GM23248 (cell line): ENCODE data around the gene KCNJ9. TPM values are rescaled to one million over a fixed set of nuclear protein-coding genes. Genes with fewer than 3 reads are reported as not detected.
"Not testable (repeated sequence)": the region's sequence is repeated elsewhere in the genome, so short reads cannot be mapped to it uniquely, and the experiment has no call there.

Experiments
- DNase-seq: peaks from one replicate; pipeline ENCODE4 v3.0.0-alpha.2; 2015
- H2AFZ ChIP-seq: fragments of 200-600 bp; sonication (generic); 2 replicates; pipeline ENCODE4 v1.6.1; 2016; ENCODE audit warnings: antibody characterized with exemption
- H3F3A ChIP-seq: fragments of 200-600 bp; sonication (generic); 2 replicates; pipeline ENCODE4 v1.6.1; 2016; ENCODE audit warnings: mild to moderate bottlenecking, antibody characterized with exemption, mixed run types; ENCODE audit not compliant: insufficient read depth
- H3K27ac ChIP-seq: fragments of 200-600 bp; sonication (generic); 2 replicates; pipeline ENCODE4 v1.5.1; 2016; ENCODE audit warnings: mild to moderate bottlenecking
- H3K27me3 ChIP-seq: fragments of 200-600 bp; sonication (generic); replicated peaks from 2 replicates; pipeline ENCODE4 v1.6.1; 2016; ENCODE audit warnings: mild to moderate bottlenecking; ENCODE audit not compliant: insufficient read depth
- H3K36me3 ChIP-seq: fragments of 200-600 bp; sonication (generic); 2 replicates; pipeline ENCODE4 v1.6.1; 2016; ENCODE audit warnings: low read depth, mild to moderate bottlenecking
- H3K4me1 ChIP-seq: fragments of 200-600 bp; sonication (generic); 2 replicates; pipeline ENCODE4 v1.6.1; 2016; ENCODE audit warnings: mild to moderate bottlenecking; ENCODE audit not compliant: insufficient read depth
- H3K4me2 ChIP-seq: fragments of 200-600 bp; sonication (generic); one replicate; pipeline ENCODE4 v1.6.1; 2016; ENCODE audit warnings: mild to moderate bottlenecking; ENCODE audit not compliant: unreplicated experiment
- H3K4me3 ChIP-seq: fragments of 200-600 bp; sonication (generic); 2 replicates; pipeline ENCODE4 v1.5.1; 2016; ENCODE audit warnings: mild to moderate bottlenecking
- H3K79me2 ChIP-seq: fragments of 200-600 bp; sonication (generic); 2 replicates; pipeline ENCODE4 v1.6.1; 2016; ENCODE audit warnings: mild to moderate bottlenecking; ENCODE audit not compliant: insufficient read depth
- H3K9ac ChIP-seq: fragments of 200-600 bp; sonication (generic); 2 replicates; pipeline ENCODE4 v1.6.1; 2016; ENCODE audit warnings: mild to moderate bottlenecking
- H3K9me2 ChIP-seq: fragments of 200-600 bp; sonication (generic); 2 replicates; pipeline ENCODE4 v1.6.1; 2016; ENCODE audit warnings: mixed run types, mild to moderate bottlenecking, moderate library complexity; ENCODE audit not compliant: insufficient read depth
- H3K9me3 ChIP-seq: fragments of 200-600 bp; sonication (generic); one replicate; pipeline ENCODE4 v1.6.1; 2017; ENCODE audit warnings: low read depth
- H4K20me1 ChIP-seq: fragments of 200-600 bp; sonication (generic); 2 replicates; pipeline ENCODE4 v1.6.0; 2016; ENCODE audit not compliant: insufficient read depth
- EZH2 ChIP-seq: fragments of 200-600 bp; sonication (generic); IDR thresholded peaks from 2 replicates; pipeline ENCODE4 v1.6.1; 2018; ENCODE audit warnings: antibody characterized with exemption, mild to moderate bottlenecking; ENCODE audit not compliant: insufficient read depth, poor library complexity, severe bottlenecking
- EZH2phosphoT487 ChIP-seq: fragments of 200-600 bp; sonication (generic); IDR thresholded peaks from 2 replicates; pipeline ENCODE4 v1.6.1; 2018; ENCODE audit warnings: antibody characterized with exemption, moderate library complexity, mild to moderate bottlenecking, low read depth; ENCODE audit not compliant: insufficient read depth
- WGBS, 2 experiments: methylation state at CpG; one replicate each; pipeline ENCODE4 v1.1.6; 2015 to 2017; ENCODE audit warnings: low lambda C conversion rate in 2 of 2, low coverage in 1 of 2; ENCODE audit errors: missing lambda C conversion rate in 2 of 2; 5-methylcytosine and 5-hydroxymethylcytosine counted together
- in situ Hi-C: fragments of 300-500 bp; cut with MboI; formaldehyde crosslinking; loops from 2 replicates; pipeline ENCODE4 v1.15.0; 2020
- polyA plus RNA-seq: library from polyadenylated mRNA; unstranded; fragments of >200 nt; fragmentation: Nextera tagmentation; extraction: Ambion mirVana; gene quantifications from 2 replicates; pipeline ENCODE4 v1.2.1, GENCODE V29; 2016
- total RNA-seq: library from RNA; depleted of rRNA; stranded (reverse); fragments of >200 nt; shearing (Covaris generic); gene quantifications from 2 replicates; pipeline ENCODE4 v1.2.3, GENCODE V29; 2014

The KCNJ9 gene
- total and polyA plus RNA-seq, 2 experiments from 2014 or later, result not detected

DNA sequence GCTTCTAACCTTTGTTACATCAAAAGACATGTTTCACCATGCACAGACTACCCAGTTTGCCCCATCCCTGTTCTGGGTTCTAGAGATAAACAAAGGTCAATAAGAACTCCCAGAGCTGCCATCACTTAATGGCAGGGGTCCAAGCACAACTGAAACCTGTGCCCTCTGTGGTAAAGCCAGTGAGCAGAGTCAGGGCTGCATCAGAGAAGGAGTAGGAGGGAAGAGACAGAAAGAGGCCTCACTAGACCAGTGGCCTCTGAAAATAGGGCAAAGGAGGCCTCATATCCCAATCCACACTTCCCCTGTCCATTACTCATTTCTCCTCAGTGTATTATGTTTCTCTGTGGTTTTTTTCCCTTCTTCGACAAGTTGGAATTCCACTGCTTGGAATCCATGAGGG is 44.4 kb downstream of the KCNJ9 start:
- TF ChIP-seq EZH2phosphoT487 (no peak), EZH2 (no peak)
- in situ Hi-C loops, result no loop called here
- Histone ChIP-seq H3K27ac (peak overlapping the region; percentile 70), H3K79me2 (no peaks in the 10 kb centered on the region), H3K9me3 (no peaks in the 10 kb centered on the region), H3F3A (peaks cover 11% of the 10 kb centered on the region), H3K4me3 (no peak overlapping the region), H3K4me2 (peak overlapping the region; percentile 38), H3K9ac (no peak overlapping the region), H3K4me1 (peaks cover 44% of the 10 kb centered on the region), H2AFZ (no peak overlapping the region), H3K36me3 (no peaks in the 10 kb centered on the region), H3K9me2 (no peaks in the 10 kb centered on the region), H4K20me1 (no peaks in the 10 kb centered on the region), H3K27me3 (no peaks in the 10 kb centered on the region)
- WGBS, 2 experiments, result 13 to 27% methylated on average over 1 of the region's 1 CpG
- peak; percentile 76 for DNase-seq

DNA sequence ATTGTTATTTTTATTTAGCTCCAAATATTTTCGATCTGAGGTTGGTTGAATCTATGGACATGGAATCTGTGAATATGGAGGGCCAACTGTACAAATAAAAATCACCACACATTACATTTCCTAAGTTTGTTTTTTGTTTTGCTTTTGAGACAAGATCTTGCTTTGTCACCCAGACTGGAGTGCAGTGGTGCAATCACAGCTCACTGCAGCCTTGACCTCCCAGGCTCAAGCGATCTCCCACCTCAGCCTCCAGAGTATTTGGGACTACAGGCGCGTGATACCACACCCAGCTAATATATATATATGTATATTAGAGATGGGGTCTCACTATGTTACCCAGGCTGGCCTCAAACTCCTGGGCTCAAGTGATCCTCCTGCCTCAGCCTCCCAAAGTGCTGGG is 45.0 kb downstream of the KCNJ9 start:
- Histone ChIP-seq H3K27ac (peak overlapping the region; percentile 70), H3K4me2 (peak overlapping the region; percentile 38), H3F3A (peaks cover 11% of the 10 kb centered on the region), H3K4me1 (peaks cover 44% of the 10 kb centered on the region)
- H3K36me3 ChIP-seq, H3K4me3 ChIP-seq, in situ Hi-C loops, H3K27me3 ChIP-seq, H3K9me3 ChIP-seq, H4K20me1 ChIP-seq, H2AFZ ChIP-seq, H3K9me2 ChIP-seq, DNase-seq, H3K9ac ChIP-seq, H3K79me2 ChIP-seq: not testable (repeated sequence)
- WGBS, 2 experiments, result 77 to 83% methylated on average over 4 of the region's 4 CpGs

GRCh38 chr1:160127381-160127780 is 46.0 kb downstream of the KCNJ9 start:
- Histone ChIP-seq H3K36me3 (no peaks in the 10 kb centered on the region), H3F3A (peaks cover 11% of the 10 kb centered on the region), H3K4me1 (peaks cover 44% of the 10 kb centered on the region), H3K9ac (no peak overlapping the region), H2AFZ (no peak overlapping the region), H3K79me2 (no peaks in the 10 kb centered on the region), H3K27me3 (no peaks in the 10 kb centered on the region), H3K27ac (no peak overlapping the region), H3K4me2 (peak overlapping the region; percentile 30), H3K9me2 (no peaks in the 10 kb centered on the region), H3K4me3 (no peak overlapping the region), H4K20me1 (no peaks in the 10 kb centered on the region), H3K9me3 (no peaks in the 10 kb centered on the region)
- no peak for DNase-seq
- in situ Hi-C loops, result no loop called here
- TF ChIP-seq EZH2 (no peak), EZH2phosphoT487 (no peak)
- 92 to 93% methylated on average over 8 to 9 of the region's 9 CpGs for WGBS, 2 experiments

- Histone ChIP-seq H3K79me2 (no peaks in the 10 kb centered on the region), H3K9me3 (no peaks in the 10 kb centered on the region), H3K36me3 (no peaks in the 10 kb centered on the region), H3K9me2 (no peaks in the 10 kb centered on the region), H3K4me3 (no peak overlapping the region), H3K4me2 (peak overlapping the region; percentile 30), H3F3A (peaks cover 11% of the 10 kb centered on the region), H4K20me1 (no peaks in the 10 kb centered on the region), H2AFZ (peak overlapping the region; percentile 57), H3K27me3 (no peaks in the 10 kb centered on the region), H3K9ac (no peak overlapping the region), H3K27ac (no peak overlapping the region), H3K4me1 (peaks cover 44% of the 10 kb centered on the region)
- WGBS, 2 experiments, result 33 to 36% methylated on average over 7 of the region's 7 CpGs
- no peak for TF ChIP-seq EZH2
- no peak for TF ChIP-seq EZH2phosphoT487
- in situ Hi-C loops, result no loop called here
- peak; percentile 86 for DNase-seq
Observed at GRCh38 chr1:160127865-160128523, 46.7 kb downstream of the KCNJ9 start.

DNA sequence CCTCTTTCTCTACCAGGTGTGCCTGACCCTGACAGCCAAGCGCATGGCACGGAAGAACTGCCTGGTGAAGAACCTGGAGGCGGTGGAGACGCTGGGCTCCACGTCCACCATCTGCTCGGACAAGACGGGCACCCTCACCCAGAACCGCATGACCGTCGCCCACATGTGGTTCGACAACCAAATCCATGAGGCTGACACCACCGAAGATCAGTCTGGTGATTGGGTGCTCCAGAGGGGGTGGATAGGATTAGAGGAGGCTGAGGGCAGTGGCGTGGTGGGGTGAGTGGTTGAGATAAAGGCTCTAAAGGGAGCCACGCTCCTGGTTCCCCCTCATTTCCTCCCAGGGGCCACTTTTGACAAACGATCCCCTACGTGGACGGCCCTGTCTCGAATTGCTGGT is 47.3 kb downstream of the KCNJ9 start:
- H3F3A ChIP-seq, result peaks cover 11% of the 10 kb centered on the region
- no peak overlapping the region for H3K27ac ChIP-seq
- H2AFZ ChIP-seq, result no peak overlapping the region
- H3K9me3 ChIP-seq, result no peaks in the 10 kb centered on the region
- 95% methylated on average over 18 of the region's 18 CpGs for WGBS, 2 experiments
- TF ChIP-seq EZH2, result no peak
- no peak for TF ChIP-seq EZH2phosphoT487
- H3K4me2 ChIP-seq, result no peak overlapping the region
- H3K9ac ChIP-seq, result no peak overlapping the region
- no peak for DNase-seq
- H3K4me3 ChIP-seq, result no peak overlapping the region
- H4K20me1 ChIP-seq, result no peaks in the 10 kb centered on the region
- H3K27me3 ChIP-seq, result no peaks in the 10 kb centered on the region
- H3K36me3 ChIP-seq, result no peaks in the 10 kb centered on the region
- no peaks in the 10 kb centered on the region for H3K9me2 ChIP-seq
- peaks cover 44% of the 10 kb centered on the region for H3K4me1 ChIP-seq
- H3K79me2 ChIP-seq, result no peaks in the 10 kb centered on the region
- in situ Hi-C loops, result no loop called here
